ENCODE results near the gene LMO1. TPM values are rescaled to one million over a fixed set of nuclear protein-coding genes. Genes with fewer than 3 reads are reported as not detected.

The LMO1 gene
- total RNA-seq, 1 donor from 2014 or later = 0.43 TPM

- H3K36me3 Mint-ChIP-seq (ENCODE audit: insufficient read depth) = no peaks in the 10 kb centered on the region
- H3K27me3 Mint-ChIP-seq = peaks cover 51% of the 10 kb centered on the region
- H3K9me3 Mint-ChIP-seq (ENCODE audit: low read depth) = no peaks in the 10 kb centered on the region
- no peak for DNase-seq (ENCODE audit: low spot score, unreplicated experiment)
- H3K4me1 Mint-ChIP-seq (ENCODE audit: low read depth) = no peaks in the 10 kb centered on the region
- H3K4me3 Mint-ChIP-seq (ENCODE audit: low read depth) = no peak overlapping the region
- H3K27ac Mint-ChIP-seq = no peak overlapping the region
- no peak for TF ChIP-seq CTCF (IDR thresholded peaks at IDR 0.05; ENCODE audit: unreplicated experiment)
These were observed 6.5 kb downstream of the LMO1 start for GRCh38 chr11:8257003-8257664.

- TF ChIP-seq CTCF (IDR thresholded peaks at IDR 0.05; ENCODE audit: unreplicated experiment) = no peak
- Mint-ChIP-seq H3K27ac (no peak overlapping the region), H3K4me1 (ENCODE audit: low read depth) (no peaks in the 10 kb centered on the region), H3K4me3 (ENCODE audit: low read depth) (no peak overlapping the region), H3K36me3 (ENCODE audit: insufficient read depth) (no peaks in the 10 kb centered on the region), H3K27me3 (peaks cover 44% of the 10 kb centered on the region), H3K9me3 (ENCODE audit: low read depth) (no peaks in the 10 kb centered on the region)
- DNase-seq (ENCODE audit: low spot score, unreplicated experiment) = no peak
These were observed 7.2 kb downstream of the LMO1 start for GRCh38 chr11:8256271-8257002.

- no peak for DNase-seq (ENCODE audit: low spot score, unreplicated experiment)
- TF ChIP-seq CTCF (IDR thresholded peaks at IDR 0.05; ENCODE audit: unreplicated experiment) = no peak
- H3K4me3 Mint-ChIP-seq (ENCODE audit: low read depth) = no peak overlapping the region
- H3K27ac Mint-ChIP-seq = no peak overlapping the region
- peaks cover 2% of the 10 kb centered on the region for H3K4me1 Mint-ChIP-seq (ENCODE audit: low read depth)
- no peaks in the 10 kb centered on the region for H3K9me3 Mint-ChIP-seq (ENCODE audit: low read depth)
- no peaks in the 10 kb centered on the region for H3K36me3 Mint-ChIP-seq (ENCODE audit: insufficient read depth)
- peaks cover 27% of the 10 kb centered on the region for H3K27me3 Mint-ChIP-seq
These were observed 10.1 kb downstream of the LMO1 start for GRCh38 chr11:8253566-8253965.

- Mint-ChIP-seq H3K4me1 (ENCODE audit: low read depth) (peaks cover 2% of the 10 kb centered on the region), H3K27me3 (peaks cover 26% of the 10 kb centered on the region), H3K4me3 (ENCODE audit: low read depth) (no peak overlapping the region), H3K27ac (no peak overlapping the region), H3K36me3 (ENCODE audit: insufficient read depth) (no peaks in the 10 kb centered on the region), H3K9me3 (ENCODE audit: low read depth) (no peaks in the 10 kb centered on the region)
- TF ChIP-seq CTCF (IDR thresholded peaks at IDR 0.05; ENCODE audit: unreplicated experiment) = no peak
- no peak for DNase-seq (ENCODE audit: low spot score, unreplicated experiment)
These were observed 10.7 kb downstream of the LMO1 start for GRCh38 chr11:8252946-8253345.

GRCh38 chr11:8252388-8252787 lies 11.3 kb downstream of the LMO1 start:
- Mint-ChIP-seq H3K27ac (no peak overlapping the region), H3K27me3 (peaks cover 24% of the 10 kb centered on the region), H3K4me3 (ENCODE audit: low read depth) (no peak overlapping the region), H3K4me1 (ENCODE audit: low read depth) (peaks cover 2% of the 10 kb centered on the region), H3K36me3 (ENCODE audit: insufficient read depth) (no peaks in the 10 kb centered on the region), H3K9me3 (ENCODE audit: low read depth) (no peaks in the 10 kb centered on the region)
- no peak for TF ChIP-seq CTCF (IDR thresholded peaks at IDR 0.05; ENCODE audit: unreplicated experiment)
- no peak for DNase-seq (ENCODE audit: low spot score, unreplicated experiment)

All from progenitor cell of endocrine pancreas (in vitro differentiated cells).